ENCODE data around the gene TCP11.

TCP11 gene

GRCh38 chr6:35105078-35105477, 36.1 kb downstream of the TCP11 start:
- in situ Hi-C loops (cut with HindIII; ENCODE audit: low sequenced_read_pairs), result no loop called here

DNA sequence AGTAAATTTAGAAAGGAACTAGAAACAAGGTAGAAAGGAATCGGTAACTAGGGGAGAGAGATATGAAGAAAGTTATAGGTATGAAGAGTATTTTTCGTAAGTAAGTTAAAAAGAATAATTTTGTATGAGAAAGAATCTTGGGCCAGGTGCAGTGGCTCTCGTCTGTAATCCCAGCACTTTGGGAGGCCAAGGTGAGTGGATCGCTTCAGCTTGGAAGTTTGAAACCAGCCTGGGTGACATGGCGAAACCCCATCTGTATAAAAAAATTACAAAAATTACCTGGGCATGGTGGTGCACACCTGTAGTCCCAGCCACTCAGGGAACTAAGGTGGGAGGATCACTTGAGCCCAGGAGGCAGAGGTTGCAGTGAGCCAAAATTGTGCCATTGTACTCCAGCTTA, 42.0 kb downstream of the TCP11 start:
- in situ Hi-C loops (cut with HindIII; ENCODE audit: low sequenced_read_pairs), result no loop called here
- no peak for DNase-seq (ENCODE audit: low read depth, low spot score)
- no peak overlapping the region for H3K4me3 ChIP-seq (ENCODE audit: low read depth, low read length)
- no peak for TF ChIP-seq CTCF (IDR thresholded peaks at IDR 0.05; ENCODE audit: low read depth, low read length)

More at GRCh38 chr6:35105078-35105477, 36.1 kb downstream of the TCP11 start:
- TF ChIP-seq CTCF (IDR thresholded peaks at IDR 0.05; ENCODE audit: low read depth, low read length), result no peak
- no peak for DNase-seq (ENCODE audit: low read depth, low spot score)
- no peak overlapping the region for H3K4me3 ChIP-seq (ENCODE audit: low read depth, low read length)

GRCh38 chr6:35096129-35096862, 44.8 kb downstream of the TCP11 start:
- in situ Hi-C loops (cut with HindIII; ENCODE audit: low sequenced_read_pairs), result no loop called here
- peak; percentile 66 for DNase-seq (ENCODE audit: low read depth, low spot score)
- no peak overlapping the region for H3K4me3 ChIP-seq (ENCODE audit: low read depth, low read length)
- TF ChIP-seq CTCF (IDR thresholded peaks at IDR 0.05; ENCODE audit: low read depth, low read length), result no peak

DNA sequence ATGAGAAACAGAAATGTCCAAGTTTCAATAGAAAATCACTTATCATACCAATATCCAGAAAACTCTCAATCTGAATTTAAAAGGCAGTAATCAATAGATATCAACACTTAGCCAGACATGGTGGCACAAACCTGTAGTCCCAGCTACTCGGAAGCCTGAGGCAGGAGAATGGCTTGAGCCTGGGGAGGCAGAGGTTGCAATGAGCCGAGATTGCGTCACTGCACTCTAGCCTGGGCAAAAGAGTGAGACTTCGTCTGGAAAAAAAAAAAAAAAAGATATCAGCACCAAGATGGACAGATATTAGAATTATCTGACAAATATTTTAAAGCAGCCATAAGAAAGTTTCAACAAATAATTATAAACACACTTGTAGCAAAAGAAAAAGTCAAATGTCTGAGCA, 47.0 kb downstream of the TCP11 start:
- no peak for DNase-seq (ENCODE audit: low read depth, low spot score)
- TF ChIP-seq CTCF (IDR thresholded peaks at IDR 0.05; ENCODE audit: low read depth, low read length), result no peak
- in situ Hi-C loops (cut with HindIII; ENCODE audit: low sequenced_read_pairs), result no loop called here
- no peak overlapping the region for H3K4me3 ChIP-seq (ENCODE audit: low read depth, low read length)

- no peak for TF ChIP-seq CTCF (IDR thresholded peaks at IDR 0.05; ENCODE audit: low read depth, low read length)
- in situ Hi-C loops (cut with HindIII; ENCODE audit: low sequenced_read_pairs), result no loop called here
- H3K4me3 ChIP-seq (ENCODE audit: low read depth, low read length), result no peak overlapping the region
- no peak for DNase-seq (ENCODE audit: low read depth, low spot score)
Observed at GRCh38 chr6:35093783-35094182, 47.4 kb downstream of the TCP11 start.

GRCh38 chr6:35093118-35093445, 48.1 kb downstream of the TCP11 start:
- DNase-seq (ENCODE audit: low read depth, low spot score), result no peak
- no peak overlapping the region for H3K4me3 ChIP-seq (ENCODE audit: low read depth, low read length)
- in situ Hi-C loops (cut with HindIII; ENCODE audit: low sequenced_read_pairs), result no loop called here
- TF ChIP-seq CTCF (IDR thresholded peaks at IDR 0.05; ENCODE audit: low read depth, low read length), result no peak

Data from astrocyte of the spinal cord (primary cell).